Measurements from ENCODE around the gene LPO. TPM values are rescaled to one million over a fixed set of nuclear protein-coding genes. Genes with fewer than 3 reads are reported as not detected.
A peak's percentile ranks its signal among the peaks of the same experiment; 100 is the strongest.

The LPO gene
- total and polyA plus RNA-seq, 9 of the 15 experiments (the other 6 are each of a cell fraction or from before 2014, with no cell fraction given) = 0.07 to 0.11 TPM; not detected in 7

GRCh38 chr17:58219007-58219788 is 19.2 kb upstream of the LPO start, which contains the start of gene MKS1 (continued):
- TF ChIP-seq MGA (IDR thresholded peaks at IDR 0.05) (peak; percentile 94), E2F3 (CRISPR knock-in tag; IDR thresholded peaks at IDR 0.05) (peak; percentile 56; the same call in 1 of the 2 replicates), ZBTB12 (CRISPR knock-in tag; IDR thresholded peaks at IDR 0.05) (peak; percentile 71), BRF2 (IDR thresholded peaks at IDR 0.05; ENCODE audit: borderline replicate concordance, insufficient read depth, insufficient read length) (no peak), CBX5 (IDR thresholded peaks at IDR 0.05; ENCODE audit: borderline replicate concordance, low read depth) (no peak), TFAM (CRISPR knock-in tag; conservative IDR thresholded peaks at IDR 0.05) (no peak), FOXA3 (CRISPR knock-in tag; conservative IDR thresholded peaks at IDR 0.05 in 1 of 2, IDR thresholded peaks at IDR 0.05 in 1 of 2) (no peak; a peak in 1 of 4 replicates), MED1 (CRISPR knock-in tag; IDR thresholded peaks at IDR 0.05; ENCODE audit: borderline replicate concordance) (no peak), MTF1 (CRISPR knock-in tag; IDR thresholded peaks at IDR 0.05; ENCODE audit: borderline replicate concordance) (no peak), TCF7L2 (IDR thresholded peaks at IDR 0.05; ENCODE audit: low read depth, low read length) (no peak), ARID1B (IDR thresholded peaks at IDR 0.05) (no peak)

Measured in K562 (cell line).